K562 (cell line): ENCODE measurements around the gene SLC2A9. TPM values are rescaled to one million over a fixed set of nuclear protein-coding genes. Genes with fewer than 3 reads are reported as not detected.

ENCODE experiments used
- ATAC-seq: fragments of 200-7000 bp; cut with Tn5 transposase; 3 replicates; pipeline ENCODE4 v1.9.1; 2020; ENCODE audit warnings: moderate library complexity
- BruUV-seq: library from RNA; stranded (reverse); fragments of 400-500 nt; replicated peaks from 2 replicates; lab custom pipeline; 2021; lab: Mats Ljungman, UMichigan
- CTCF ChIA-PET: fragments of 300-600 bp; formaldehyde crosslinking; extraction: SDS; loops from one replicate; lab custom pipeline; 2021; ENCODE audit warnings: low intra/inter-chr PET ratio; lab: Yijun Ruan, JAX
- POLR2A ChIA-PET: fragments of 300-600, 350-650 bp; sonication (Branson Sonifier 250); formaldehyde crosslinking; extraction: SDS; loops from one replicate; lab custom pipeline; 2021; ENCODE audit warnings: antibody characterized with exemption, inconsistent platforms; lab: Yijun Ruan, JAX
- DNase-seq, 4 experiments: peaks; one replicate each; pipeline versions ENCODE4 v3.0.0 to v3.0.0-alpha.2; 2011 to 2018; ENCODE audit warnings: low spot score in 3 of 4, mixed read lengths in 3 of 4; ENCODE audit errors: extremely low read depth in 1 of 4
- FAIRE-seq: peaks from 2 replicates; lab custom pipeline; 2011; peaks lifted over from hg19 to GRCh38; lab: Jason Lieb, UNC
- H2AFZ ChIP-seq: 2 replicates; pipeline ENCODE4 v1.6.0; 2011; ENCODE audit warnings: low read depth, low read length, control low read depth, inconsistent platforms
- H3K27ac ChIP-seq: fragments of 200-600 bp; 3 replicates; pipeline ENCODE4 v1.8.0; 2011; ENCODE audit warnings: low read depth, mild to moderate bottlenecking, control low read depth, inconsistent platforms, low read length, moderate library complexity, mixed read lengths; ENCODE audit errors: extremely low read depth
- H3K27me3 ChIP-seq, 2 experiments: fragments of 300-600 bp in 1 of 2; 2 replicates in 1 of 2; 3 replicates in 1 of 2; pipeline versions ENCODE4 v1.6.0 to v1.8.0; 2011; ENCODE audit warnings: inconsistent platforms in 2 of 2, low read length in 2 of 2, mild to moderate bottlenecking in 1 of 2, mixed read lengths in 1 of 2, moderate library complexity in 1 of 2; ENCODE audit not compliant: control insufficient read depth in 2 of 2, insufficient read depth in 2 of 2
- H3K36me3 ChIP-seq: fragments of 300-600 bp; 3 replicates; pipeline ENCODE4 v1.8.0; 2011; ENCODE audit warnings: mild to moderate bottlenecking, low read length, inconsistent platforms; ENCODE audit not compliant: control insufficient read depth, insufficient read depth
- H3K4me1 ChIP-seq, 2 experiments: fragments of 200-600 bp in 1 of 2; replicated peaks in 1 of 2; 2 replicates in 1 of 2; 3 replicates in 1 of 2; pipeline versions ENCODE4 v1.5.1 to v1.8.0; 2011; ENCODE audit warnings: inconsistent platforms in 2 of 2, low read length in 2 of 2, mild to moderate bottlenecking in 1 of 2, mixed read lengths in 1 of 2, moderate library complexity in 1 of 2; ENCODE audit not compliant: control insufficient read depth in 2 of 2, insufficient read depth in 2 of 2
- H3K4me2 ChIP-seq: 2 replicates; pipeline ENCODE4 v1.6.1; 2011; ENCODE audit warnings: low read length, control low read depth, inconsistent platforms, mixed read lengths; ENCODE audit not compliant: insufficient read depth
- H3K4me3 ChIP-seq: fragments of 200-600 bp; sonication (generic), shearing (Covaris generic); 2 replicates; pipeline ENCODE4 v1.5.1; 2016; ENCODE audit warnings: control low read depth, inconsistent platforms
- H3K79me2 ChIP-seq: fragments of 200-600 bp; 3 replicates; pipeline ENCODE4 v1.8.0; 2011; ENCODE audit warnings: low read length, inconsistent platforms; ENCODE audit not compliant: control insufficient read depth, insufficient read depth
- H3K9ac ChIP-seq, 2 experiments: 2 replicates each; pipeline versions ENCODE4 v1.6.0 to v1.6.1; 2011; ENCODE audit warnings: low read depth in 2 of 2, low read length in 2 of 2, control low read depth in 1 of 2, inconsistent platforms in 1 of 2, mild to moderate bottlenecking in 1 of 2, mixed read lengths in 1 of 2; ENCODE audit not compliant: insufficient read depth in 1 of 2
- H3K9me1 ChIP-seq: one replicate; pipeline ENCODE4 v1.6.0; 2011; ENCODE audit warnings: inconsistent platforms, mild to moderate bottlenecking, low read length, moderate library complexity; ENCODE audit not compliant: control insufficient read depth, insufficient read depth
- H3K9me3 ChIP-seq: replicated peaks from 2 replicates; pipeline ENCODE4 v1.5.1; 2011; ENCODE audit warnings: low read depth, low read length, inconsistent platforms; ENCODE audit not compliant: control insufficient read depth, insufficient read depth
- H4K20me1 ChIP-seq: replicated peaks from 2 replicates; pipeline ENCODE4 v1.6.1; 2011; ENCODE audit warnings: low read length, inconsistent platforms, mixed read lengths; ENCODE audit not compliant: control insufficient read depth, insufficient read depth
- NCOA1 ChIP-seq: fragments of 450-650 bp; IDR thresholded peaks from 2 replicates; pipeline ENCODE4 v1.6.1; 2016; ENCODE audit warnings: low read depth
- TEAD4 ChIP-seq, 2 experiments: sonication (generic) in 1 of 2; formaldehyde crosslinking in 1 of 2; IDR thresholded peaks; 2 replicates each; pipeline versions ENCODE4 v1.6.1 to v1.8.0; 2012 to 2022; ENCODE audit warnings: borderline replicate concordance in 1 of 2, inconsistent platforms in 1 of 2, low read length in 1 of 2, mild to moderate bottlenecking in 1 of 2, missing genetic modification reagents in 1 of 2
- TRIM25 ChIP-seq: fragments of 450-650 bp; IDR thresholded peaks from 2 replicates; pipeline ENCODE4 v1.7.0; 2016; ENCODE audit warnings: borderline replicate concordance
- ZNF224 ChIP-seq: sonication (generic); formaldehyde crosslinking; IDR thresholded peaks from 2 replicates; pipeline ENCODE4 v1.8.0; 2022; ENCODE audit warnings: mild to moderate bottlenecking, missing genetic modification reagents
- ZNF232 ChIP-seq: sonication (generic); formaldehyde crosslinking; IDR thresholded peaks from 2 replicates; pipeline ENCODE4 v1.8.0; 2022; ENCODE audit warnings: mild to moderate bottlenecking, missing genetic modification reagents
- WGBS: fragments of 100-300 bp; shearing (Covaris generic); methylation state at CpG from one replicate; pipeline ENCODE4 v1.1.6; 2016; ENCODE audit warnings: low coverage, mixed read lengths; ENCODE audit not compliant: insufficient coverage; ENCODE audit errors: missing lambda C conversion rate; 5-methylcytosine and 5-hydroxymethylcytosine counted together
- in situ Hi-C: fragments of 300-500 bp; cut with MboI; formaldehyde crosslinking; loops from 4 replicates; pipeline ENCODE4 v1.15.0; 2018; ENCODE audit warnings: inconsistent platforms, mixed read lengths
- intact Hi-C: fragments of 100-400 bp; cut with micrococcal nuclease; formaldehyde crosslinking; loops from 2 replicates; pipeline ENCODE4 v1.14.2; 2022
- polyA plus RNA-seq, 8 experiments: library from polyadenylated mRNA; depleted of rRNA in 4 of 8; stranded (reverse) in 5 of 8; unstranded in 3 of 8; fragments of >200 nt; fragmentation: Nextera tagmentation in 2 of 8; fragmentation: Illumina TruSeq in 1 of 8; extraction: Ambion mirVana in 2 of 8; extraction: Trizol in 1 of 8; gene quantifications; 2 replicates each; pipeline versions ENCODE4 v1.2.1 to v1.2.3, GENCODE V29; 2011 to 2014; ENCODE audit warnings: inconsistent platforms in 1 of 8, missing spikeins in 1 of 8
- total RNA-seq, 7 experiments: library from RNA; depleted of rRNA in 6 of 7; stranded (reverse); fragments of >200 nt in 6 of 7; fragmentation: Illumina TruSeq in 2 of 7; extraction: Trizol in 2 of 7; gene quantifications; 2 replicates each; pipeline versions ENCODE4 v1.2.1 to v1.2.3, GENCODE V29; 2011 to 2021; ENCODE audit warnings: low replicate concordance in 1 of 7
- TF ChIP-seq, protein P1 (sequence below): sonication (generic); formaldehyde crosslinking; IDR thresholded peaks from 2 replicates; pipeline ENCODE4 v1.9.0; 2022; ENCODE audit warnings: mild to moderate bottlenecking, missing genetic modification reagents
- TF ChIP-seq, protein P2 (sequence below), 2 experiments: IDR thresholded peaks; 2 replicates each; pipeline ENCODE4 v1.6.1; 2012; ENCODE audit warnings: improper control_type of control experiment in 2 of 2, low read depth in 2 of 2, low read length in 2 of 2, borderline replicate concordance in 1 of 2
- TF ChIP-seq, protein P3 (sequence below): sonication (generic); formaldehyde crosslinking; IDR thresholded peaks from 2 replicates; pipeline ENCODE4 v1.8.0; 2023; ENCODE audit warnings: mild to moderate bottlenecking, missing genetic modification reagents
- TF ChIP-seq, protein P4 (sequence below), 2 experiments: fragments of 450-650 bp; IDR thresholded peaks; 2 replicates each; pipeline ENCODE4 v1.6.1; 2018; ENCODE audit warnings: mild to moderate bottlenecking in 2 of 2, low read depth in 1 of 2; ENCODE audit not compliant: partially characterized antibody in 2 of 2

Gene SLC2A9
- total and polyA plus RNA-seq, 9 of the 15 experiments (the other 6 are each of a cell fraction or from before 2014, with no cell fraction given), result 0.15 to 1.9 (median 0.76) TPM

DNA sequence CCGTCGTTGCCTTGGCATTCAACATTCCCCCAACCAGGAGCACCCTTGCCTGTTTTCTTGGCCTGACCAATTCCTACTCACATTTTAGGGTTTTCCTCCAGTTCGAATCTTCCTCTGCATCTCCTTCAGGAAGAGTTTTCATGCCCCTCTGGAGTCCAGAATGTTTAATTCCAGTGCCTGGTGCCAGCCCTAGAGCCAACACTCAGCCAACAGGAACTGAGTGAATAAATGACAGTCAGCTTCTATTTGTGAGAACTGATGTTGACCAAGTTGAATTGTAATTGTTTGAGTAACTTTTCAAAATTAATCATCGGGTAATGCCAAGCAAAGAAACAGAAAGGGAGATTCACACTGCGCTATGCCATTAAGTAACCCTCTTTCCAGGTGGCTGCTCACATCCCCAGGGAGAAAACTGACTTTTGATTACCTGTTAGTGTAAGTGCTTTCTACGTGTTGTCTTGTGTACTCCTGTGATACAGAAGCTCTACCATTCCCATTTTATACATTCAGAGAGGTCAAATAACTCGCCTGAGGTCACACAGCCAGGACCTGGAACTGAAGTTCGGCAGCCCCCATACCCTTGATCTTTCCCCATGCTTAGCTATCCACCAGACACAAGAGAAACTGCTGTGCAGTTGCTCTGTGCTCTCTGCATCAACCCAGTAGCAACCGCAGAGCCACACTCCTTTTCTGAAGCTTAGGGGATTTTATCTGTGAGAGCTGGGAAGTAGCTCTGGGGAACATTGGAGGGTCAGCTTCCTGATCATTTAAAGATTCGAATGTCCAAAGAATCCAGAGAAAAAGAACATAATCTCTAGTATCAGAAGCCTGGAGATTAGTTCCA lies 19.0 kb upstream of the SLC2A9 start:
- peaks cover 13 to 37% of the 10 kb centered on the region in 2 experiments; a peak in 4 of 5 replicates for H3K27me3 ChIP-seq
- ChIA-PET CTCF (no interaction called here), POLR2A (interaction anchor here (1.3 kb wide), 1 partner anchor 8 kb away, joined by 3 read pairs; no protein-coding TSS in a partner anchor)
- FAIRE-seq, result no peak
- intact Hi-C loops (no loop called here), in situ Hi-C loops (no loop called here)
- H3K79me2 ChIP-seq, result no peaks in the 10 kb centered on the region
- under 1% methylated on average over 10 of the region's 10 CpGs for WGBS
- no peak overlapping the region for H3K4me2 ChIP-seq
- no peak for ATAC-seq
- BruUV-seq, result no TSS peak
- H3K36me3 ChIP-seq, result no peaks in the 10 kb centered on the region
- no peak overlapping the region for H3K9ac ChIP-seq
- no peaks in the 10 kb centered on the region for H3K4me1 ChIP-seq
- no peak for DNase-seq
- TF ChIP-seq TEAD4 (IDR thresholded peaks at IDR 0.05; ENCODE audit: low read length) (no peak), TEAD4 (CRISPR knock-in tag; IDR thresholded peaks at IDR 0.05; ENCODE audit: borderline replicate concordance) (no peak), ZNF232 (CRISPR knock-in tag) (no peak), NCOA1 (no peak), ZNF224 (CRISPR knock-in tag) (no peak), TRIM25 (no peak)
- TF ChIP-seq, protein P1, sequence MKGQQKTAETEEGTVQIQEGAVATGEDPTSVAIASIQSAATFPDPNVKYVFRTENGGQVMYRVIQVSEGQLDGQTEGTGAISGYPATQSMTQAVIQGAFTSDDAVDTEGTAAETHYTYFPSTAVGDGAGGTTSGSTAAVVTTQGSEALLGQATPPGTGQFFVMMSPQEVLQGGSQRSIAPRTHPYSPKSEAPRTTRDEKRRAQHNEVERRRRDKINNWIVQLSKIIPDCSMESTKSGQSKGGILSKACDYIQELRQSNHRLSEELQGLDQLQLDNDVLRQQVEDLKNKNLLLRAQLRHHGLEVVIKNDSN (CRISPR knock-in tag), result no peak
- TF ChIP-seq, protein P2, sequence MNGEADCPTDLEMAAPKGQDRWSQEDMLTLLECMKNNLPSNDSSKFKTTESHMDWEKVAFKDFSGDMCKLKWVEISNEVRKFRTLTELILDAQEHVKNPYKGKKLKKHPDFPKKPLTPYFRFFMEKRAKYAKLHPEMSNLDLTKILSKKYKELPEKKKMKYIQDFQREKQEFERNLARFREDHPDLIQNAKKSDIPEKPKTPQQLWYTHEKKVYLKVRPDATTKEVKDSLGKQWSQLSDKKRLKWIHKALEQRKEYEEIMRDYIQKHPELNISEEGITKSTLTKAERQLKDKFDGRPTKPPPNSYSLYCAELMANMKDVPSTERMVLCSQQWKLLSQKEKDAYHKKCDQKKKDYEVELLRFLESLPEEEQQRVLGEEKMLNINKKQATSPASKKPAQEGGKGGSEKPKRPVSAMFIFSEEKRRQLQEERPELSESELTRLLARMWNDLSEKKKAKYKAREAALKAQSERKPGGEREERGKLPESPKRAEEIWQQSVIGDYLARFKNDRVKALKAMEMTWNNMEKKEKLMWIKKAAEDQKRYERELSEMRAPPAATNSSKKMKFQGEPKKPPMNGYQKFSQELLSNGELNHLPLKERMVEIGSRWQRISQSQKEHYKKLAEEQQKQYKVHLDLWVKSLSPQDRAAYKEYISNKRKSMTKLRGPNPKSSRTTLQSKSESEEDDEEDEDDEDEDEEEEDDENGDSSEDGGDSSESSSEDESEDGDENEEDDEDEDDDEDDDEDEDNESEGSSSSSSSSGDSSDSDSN (IDR thresholded peaks at IDR 0.05; ENCODE audit: borderline replicate concordance in 1 of 2, low read depth in 2 of 2, low read length in 2 of 2), result no peak
- TF ChIP-seq, protein P3, sequence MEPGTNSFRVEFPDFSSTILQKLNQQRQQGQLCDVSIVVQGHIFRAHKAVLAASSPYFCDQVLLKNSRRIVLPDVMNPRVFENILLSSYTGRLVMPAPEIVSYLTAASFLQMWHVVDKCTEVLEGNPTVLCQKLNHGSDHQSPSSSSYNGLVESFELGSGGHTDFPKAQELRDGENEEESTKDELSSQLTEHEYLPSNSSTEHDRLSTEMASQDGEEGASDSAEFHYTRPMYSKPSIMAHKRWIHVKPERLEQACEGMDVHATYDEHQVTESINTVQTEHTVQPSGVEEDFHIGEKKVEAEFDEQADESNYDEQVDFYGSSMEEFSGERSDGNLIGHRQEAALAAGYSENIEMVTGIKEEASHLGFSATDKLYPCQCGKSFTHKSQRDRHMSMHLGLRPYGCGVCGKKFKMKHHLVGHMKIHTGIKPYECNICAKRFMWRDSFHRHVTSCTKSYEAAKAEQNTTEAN (CRISPR knock-in tag), result no peak
- TF ChIP-seq, protein P4, sequence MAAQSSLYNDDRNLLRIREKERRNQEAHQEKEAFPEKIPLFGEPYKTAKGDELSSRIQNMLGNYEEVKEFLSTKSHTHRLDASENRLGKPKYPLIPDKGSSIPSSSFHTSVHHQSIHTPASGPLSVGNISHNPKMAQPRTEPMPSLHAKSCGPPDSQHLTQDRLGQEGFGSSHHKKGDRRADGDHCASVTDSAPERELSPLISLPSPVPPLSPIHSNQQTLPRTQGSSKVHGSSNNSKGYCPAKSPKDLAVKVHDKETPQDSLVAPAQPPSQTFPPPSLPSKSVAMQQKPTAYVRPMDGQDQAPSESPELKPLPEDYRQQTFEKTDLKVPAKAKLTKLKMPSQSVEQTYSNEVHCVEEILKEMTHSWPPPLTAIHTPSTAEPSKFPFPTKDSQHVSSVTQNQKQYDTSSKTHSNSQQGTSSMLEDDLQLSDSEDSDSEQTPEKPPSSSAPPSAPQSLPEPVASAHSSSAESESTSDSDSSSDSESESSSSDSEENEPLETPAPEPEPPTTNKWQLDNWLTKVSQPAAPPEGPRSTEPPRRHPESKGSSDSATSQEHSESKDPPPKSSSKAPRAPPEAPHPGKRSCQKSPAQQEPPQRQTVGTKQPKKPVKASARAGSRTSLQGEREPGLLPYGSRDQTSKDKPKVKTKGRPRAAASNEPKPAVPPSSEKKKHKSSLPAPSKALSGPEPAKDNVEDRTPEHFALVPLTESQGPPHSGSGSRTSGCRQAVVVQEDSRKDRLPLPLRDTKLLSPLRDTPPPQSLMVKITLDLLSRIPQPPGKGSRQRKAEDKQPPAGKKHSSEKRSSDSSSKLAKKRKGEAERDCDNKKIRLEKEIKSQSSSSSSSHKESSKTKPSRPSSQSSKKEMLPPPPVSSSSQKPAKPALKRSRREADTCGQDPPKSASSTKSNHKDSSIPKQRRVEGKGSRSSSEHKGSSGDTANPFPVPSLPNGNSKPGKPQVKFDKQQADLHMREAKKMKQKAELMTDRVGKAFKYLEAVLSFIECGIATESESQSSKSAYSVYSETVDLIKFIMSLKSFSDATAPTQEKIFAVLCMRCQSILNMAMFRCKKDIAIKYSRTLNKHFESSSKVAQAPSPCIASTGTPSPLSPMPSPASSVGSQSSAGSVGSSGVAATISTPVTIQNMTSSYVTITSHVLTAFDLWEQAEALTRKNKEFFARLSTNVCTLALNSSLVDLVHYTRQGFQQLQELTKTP (IDR thresholded peaks at IDR 0.05; ENCODE audit: low read depth in 1 of 2, partially characterized antibody in 2 of 2), result no peak
- no peak overlapping the region for H3K27ac ChIP-seq
- H4K20me1 ChIP-seq, result no peaks in the 10 kb centered on the region
- no peak overlapping the region for H3K4me3 ChIP-seq
- no peaks in the 10 kb centered on the region for H3K9me3 ChIP-seq
- no peaks in the 10 kb centered on the region for H3K9me1 ChIP-seq
- H2AFZ ChIP-seq, result no peak overlapping the region
